ENCODE measurements around the gene KCNJ6. TPM values are rescaled to one million over a fixed set of nuclear protein-coding genes. Genes with fewer than 3 reads are reported as not detected.

The KCNJ6 gene
- total and polyA plus RNA-seq, 4 donors = 0.01 TPM; not detected in 3

- H3K27ac ChIP-seq (ENCODE audit: low read depth in 1 of 2, low read length in 2 of 2) = no peak overlapping the region
- H3K4me1 ChIP-seq (ENCODE audit: control insufficient read depth in 4 of 4, insufficient read depth in 4 of 4, low read length in 3 of 4) = peaks cover 0 to 22% (median 9%) of the 10 kb centered on the region in 4 donors
- TF ChIP-seq HNF4A (conservative IDR thresholded peaks at IDR 0.05) = no peak
- no peak for TF ChIP-seq NR2F2 (IDR thresholded peaks at IDR 0.05)
- TF ChIP-seq FOXA1 (IDR thresholded peaks at IDR 0.05) = no peak
- TF ChIP-seq REST (IDR thresholded peaks at IDR 0.05) = no peak
- TF ChIP-seq JUND (IDR thresholded peaks at IDR 0.05) = no peak
- TF ChIP-seq CTCF (IDR thresholded peaks at IDR 0.05; ENCODE audit: low read depth, low read length, missing input control) = no peak
- no peak for TF ChIP-seq HNF4G (IDR thresholded peaks at IDR 0.05)
- TF ChIP-seq TAF1 (conservative IDR thresholded peaks at IDR 0.05) = no peak
- no peak for TF ChIP-seq YY1 (IDR thresholded peaks at IDR 0.05)
- TF ChIP-seq SP1 (IDR thresholded peaks at IDR 0.05) = no peak
- no peak for TF ChIP-seq RXRA (IDR thresholded peaks at IDR 0.05)
- H3K27me3 ChIP-seq (ENCODE audit: control insufficient read depth in 4 of 4, insufficient read depth in 4 of 4, low read length in 3 of 4) = no peaks in the 10 kb centered on the region
- H3K9ac ChIP-seq (ENCODE audit: low read depth in 1 of 2, low read length in 2 of 2) = no peak overlapping the region
- H3K4me3 ChIP-seq (ENCODE audit: low read depth in 1 of 3, low read length in 3 of 3) = no peak overlapping the region
- 92% methylated on average over 1 of the region's 1 CpG for WGBS
- H3K36me3 ChIP-seq (ENCODE audit: control insufficient read depth in 4 of 4, insufficient read depth in 3 of 4, low read depth in 1 of 4, low read length in 3 of 4) = no peaks in the 10 kb centered on the region
- DNase-seq (ENCODE audit: low spot score) = no peak
- no peaks in the 10 kb centered on the region for H3K9me3 ChIP-seq (ENCODE audit: control insufficient read depth in 4 of 4, low read length in 3 of 4)
Observed at GRCh38 chr21:37843191-37843590, 73.1 kb downstream of the KCNJ6 start.

DNA sequence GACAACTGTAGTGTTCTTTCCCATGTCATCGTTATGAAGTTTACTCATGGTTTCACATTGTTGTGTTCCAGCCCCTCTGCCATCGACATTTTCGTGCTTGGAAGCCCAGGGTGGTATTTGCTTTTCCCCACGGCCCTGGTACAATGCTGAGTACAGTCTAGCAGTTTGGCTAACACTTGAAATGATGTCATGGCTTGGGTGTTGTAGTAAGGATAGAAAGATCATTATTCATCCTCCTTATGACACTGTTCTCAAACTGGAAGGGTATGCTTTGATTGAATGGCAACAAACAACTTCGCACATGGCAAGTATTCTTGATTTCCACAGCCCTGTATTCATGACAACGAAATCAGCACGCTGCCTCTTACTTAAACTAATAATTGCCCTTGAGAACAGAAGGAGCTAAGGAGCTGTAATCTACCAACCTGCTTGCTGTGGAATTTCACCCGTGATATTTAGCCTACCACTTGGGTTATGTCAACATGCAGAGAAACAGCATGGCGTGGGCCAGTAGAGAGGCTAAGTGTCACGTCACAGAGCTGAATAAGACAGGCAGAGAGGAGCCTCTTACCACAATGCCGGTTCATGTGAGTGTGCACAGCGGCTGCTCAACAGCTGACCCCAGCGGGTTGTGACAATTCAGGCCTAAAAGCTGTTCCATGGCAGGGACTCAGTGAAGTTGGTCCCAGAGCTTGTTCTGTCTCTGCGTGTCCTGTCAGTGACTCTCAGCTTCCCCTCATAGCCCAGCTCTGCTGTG is 73.9 kb downstream of the KCNJ6 start:
- 55% methylated on average over 14 of the region's 14 CpGs for WGBS

More for the DNA sequence above, 73.9 kb downstream of the KCNJ6 start:
- no peaks in the 10 kb centered on the region for H3K9me3 ChIP-seq (ENCODE audit: control insufficient read depth in 4 of 4, low read length in 3 of 4)
- TF ChIP-seq, protein P1, sequence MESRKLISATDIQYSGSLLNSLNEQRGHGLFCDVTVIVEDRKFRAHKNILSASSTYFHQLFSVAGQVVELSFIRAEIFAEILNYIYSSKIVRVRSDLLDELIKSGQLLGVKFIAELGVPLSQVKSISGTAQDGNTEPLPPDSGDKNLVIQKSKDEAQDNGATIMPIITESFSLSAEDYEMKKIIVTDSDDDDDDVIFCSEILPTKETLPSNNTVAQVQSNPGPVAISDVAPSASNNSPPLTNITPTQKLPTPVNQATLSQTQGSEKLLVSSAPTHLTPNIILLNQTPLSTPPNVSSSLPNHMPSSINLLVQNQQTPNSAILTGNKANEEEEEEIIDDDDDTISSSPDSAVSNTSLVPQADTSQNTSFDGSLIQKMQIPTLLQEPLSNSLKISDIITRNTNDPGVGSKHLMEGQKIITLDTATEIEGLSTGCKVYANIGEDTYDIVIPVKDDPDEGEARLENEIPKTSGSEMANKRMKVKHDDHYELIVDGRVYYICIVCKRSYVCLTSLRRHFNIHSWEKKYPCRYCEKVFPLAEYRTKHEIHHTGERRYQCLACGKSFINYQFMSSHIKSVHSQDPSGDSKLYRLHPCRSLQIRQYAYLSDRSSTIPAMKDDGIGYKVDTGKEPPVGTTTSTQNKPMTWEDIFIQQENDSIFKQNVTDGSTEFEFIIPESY (IDR thresholded peaks at IDR 0.05) = no peak
- TF ChIP-seq RXRA (IDR thresholded peaks at IDR 0.05) (peak in 1 of 2 donors; percentile 56), TAF1 (conservative IDR thresholded peaks at IDR 0.05) (no peak), HNF4A (conservative IDR thresholded peaks at IDR 0.05) (no peak), JUND (IDR thresholded peaks at IDR 0.05) (peak in 1 of 2 donors; percentile 3), RAD21 (IDR thresholded peaks at IDR 0.05) (no peak), CTCF (IDR thresholded peaks at IDR 0.05; ENCODE audit: low read depth, low read length, missing input control) (no peak)
- H3K4me1 ChIP-seq (ENCODE audit: control insufficient read depth in 4 of 4, insufficient read depth in 4 of 4, low read length in 3 of 4) = peaks cover 0 to 22% (median 9%) of the 10 kb centered on the region in 4 donors
- no peaks in the 10 kb centered on the region for H3K36me3 ChIP-seq (ENCODE audit: control insufficient read depth in 4 of 4, insufficient read depth in 3 of 4, low read depth in 1 of 4, low read length in 3 of 4)
- no peak overlapping the region for H3K4me3 ChIP-seq (ENCODE audit: low read depth in 1 of 3, low read length in 3 of 3)
- no peak for DNase-seq (ENCODE audit: low spot score)
- no peaks in the 10 kb centered on the region for H3K27me3 ChIP-seq (ENCODE audit: control insufficient read depth in 4 of 4, insufficient read depth in 4 of 4, low read length in 3 of 4)
- no peak overlapping the region for H3K9ac ChIP-seq (ENCODE audit: low read depth in 1 of 2, low read length in 2 of 2)
- H3K27ac ChIP-seq (ENCODE audit: low read depth in 1 of 2, low read length in 2 of 2) = peak overlapping the region in 1 of 2 donors; percentile 1

Data from liver (tissue), 9 donors.